HepG2 (cell line): ENCODE data around the gene CCL27. TPM values are rescaled to one million over a fixed set of nuclear protein-coding genes. Genes with fewer than 3 reads are reported as not detected.
A peak's percentile ranks its signal among the peaks of the same experiment; 100 is the strongest.

Experiments
- ATAD3A ChIP-seq: sonication (generic); formaldehyde crosslinking; IDR thresholded peaks from 2 replicates; pipeline ENCODE4 v1.4.0; 2020; ENCODE audit warnings: missing genetic modification reagents
- ATF5 ChIP-seq: sonication (generic); formaldehyde crosslinking; IDR thresholded peaks from 2 replicates; pipeline ENCODE4 v1.4.0; 2020; ENCODE audit warnings: mild to moderate bottlenecking, low read depth, missing genetic modification reagents
- CREM ChIP-seq, 2 experiments: sonication (generic) in 1 of 2; formaldehyde crosslinking in 1 of 2; IDR thresholded peaks; 2 replicates each; pipeline versions ENCODE4 v1.4.0 to v1.6.1; 2016 to 2020; ENCODE audit warnings: antibody characterized with exemption in 1 of 2, mild to moderate bottlenecking in 1 of 2, missing genetic modification reagents in 1 of 2
- ELF4 ChIP-seq: sonication (generic); formaldehyde crosslinking; IDR thresholded peaks from 2 replicates; pipeline ENCODE4 v1.5.0; 2020; ENCODE audit warnings: missing genetic modification reagents, mild to moderate bottlenecking, moderate library complexity, borderline replicate concordance
- IRX3 ChIP-seq: sonication (generic); formaldehyde crosslinking; IDR thresholded peaks from 2 replicates; pipeline ENCODE4 v1.8.1; 2023; ENCODE audit warnings: mild to moderate bottlenecking, low read depth, missing genetic modification reagents, borderline replicate concordance
- MED13 ChIP-seq: sonication (generic); formaldehyde crosslinking; IDR thresholded peaks from 2 replicates; pipeline ENCODE4 v1.5.0; 2020; ENCODE audit warnings: missing genetic modification reagents
- MXD4 ChIP-seq: IDR thresholded peaks from 2 replicates; pipeline ENCODE4 v1.6.1; 2016; ENCODE audit warnings: mild to moderate bottlenecking, missing biosample characterization, missing genetic modification reagents
- NFRKB ChIP-seq: fragments of 450-650 bp; IDR thresholded peaks from 2 replicates; pipeline ENCODE4 v1.6.1; 2017
- RAD51 ChIP-seq: fragments of 450-650 bp; IDR thresholded peaks from 2 replicates; pipeline ENCODE4 v1.6.1; 2016; ENCODE audit warnings: borderline replicate concordance
- TERF1 ChIP-seq: sonication (generic); formaldehyde crosslinking; IDR thresholded peaks from 2 replicates; pipeline ENCODE4 v1.8.0; 2022; ENCODE audit warnings: mild to moderate bottlenecking, missing genetic modification reagents, moderate library complexity
- ZBED4 ChIP-seq: sonication (generic); formaldehyde crosslinking; IDR thresholded peaks from 2 replicates; pipeline ENCODE4 v1.4.0; 2020; ENCODE audit warnings: missing genetic modification reagents, borderline replicate concordance
- ZHX2 ChIP-seq, 2 experiments: sonication (generic) in 1 of 2; formaldehyde crosslinking in 1 of 2; IDR thresholded peaks; 2 replicates each; pipeline versions ENCODE4 v1.6.1 to v1.9.0; 2014 to 2022; ENCODE audit warnings: antibody characterized with exemption in 1 of 2, borderline replicate concordance in 1 of 2, inconsistent platforms in 1 of 2, low read depth in 1 of 2, missing genetic modification reagents in 1 of 2
- ZNF547 ChIP-seq: sonication (generic); formaldehyde crosslinking; IDR thresholded peaks from 2 replicates; pipeline ENCODE4 v1.5.1; 2020; ENCODE audit warnings: mild to moderate bottlenecking, missing genetic modification reagents
- ZNF7 ChIP-seq: IDR thresholded peaks from 2 replicates; pipeline ENCODE4 v1.6.1; 2016; ENCODE audit warnings: missing biosample characterization, missing genetic modification reagents
- ZNF740 ChIP-seq: sonication (generic); formaldehyde crosslinking; IDR thresholded peaks from 2 replicates; pipeline ENCODE4 v1.4.0; 2020; ENCODE audit warnings: missing genetic modification reagents
- ZSCAN9 ChIP-seq: IDR thresholded peaks from 2 replicates; pipeline ENCODE4 v1.6.1; 2016; ENCODE audit warnings: borderline replicate concordance
- polyA plus RNA-seq, 8 experiments: library from polyadenylated mRNA; depleted of rRNA in 3 of 8; stranded (reverse) in 7 of 8; unstranded in 1 of 8; fragments of >200 nt; fragmentation: Illumina TruSeq in 4 of 8; extraction: Trizol in 4 of 8; gene quantifications; 2 replicates each; pipeline versions ENCODE4 v1.2.1 to v1.2.3, GENCODE V29; 2011 to 2016; ENCODE audit warnings: low read depth in 4 of 8, missing spikeins in 1 of 8, mixed read lengths in 1 of 8; ENCODE audit not compliant: insufficient read depth in 1 of 8
- total RNA-seq, 5 experiments: library from RNA; depleted of rRNA; stranded (reverse); fragments of >200 nt; fragmentation: Illumina TruSeq; extraction: Trizol; gene quantifications; 2 replicates each; pipeline ENCODE4 v1.2.3, GENCODE V29; 2016; ENCODE audit warnings: low read depth in 1 of 5

CCL27 gene
- total and polyA plus RNA-seq, 2 of the 13 experiments (the other 11 are each of a cell fraction or from before 2014, with no cell fraction given), result not detected

GRCh38 chr9:34646211-34647083, 16.0 kb downstream of the CCL27 start, which contains the start of gene GALT (continued):
- TF ChIP-seq ELF4 (CRISPR knock-in tag), result no peak
- no peak; the same call in 1 of the 2 replicates for TF ChIP-seq ZSCAN9
- TF ChIP-seq RAD51, result peak; percentile 89
- no peak for TF ChIP-seq ZNF7 (CRISPR knock-in tag)
- TF ChIP-seq MXD4 (CRISPR knock-in tag), result peak; percentile 77; the same call in 1 of the 2 replicates
- no peak for TF ChIP-seq ZHX2 (IDR thresholded peaks at IDR 0.05; ENCODE audit: low read depth)
- TF ChIP-seq ZHX2 (CRISPR knock-in tag; IDR thresholded peaks at IDR 0.05; ENCODE audit: borderline replicate concordance), result no peak
- no peak for TF ChIP-seq ZNF740 (CRISPR knock-in tag)
- peak; percentile 82 for TF ChIP-seq ZNF547 (CRISPR knock-in tag)
- peak; percentile 70; the same call in 1 of the 2 replicates for TF ChIP-seq ZBED4 (CRISPR knock-in tag)
- TF ChIP-seq TERF1 (CRISPR knock-in tag), result no peak
- no peak for TF ChIP-seq NFRKB
- TF ChIP-seq IRX3 (CRISPR knock-in tag), result no peak
- no peak for TF ChIP-seq ATF5 (CRISPR knock-in tag)
- peak; percentile 53; the same call in 1 of the 2 replicates for TF ChIP-seq CREM (IDR thresholded peaks at IDR 0.05)
- TF ChIP-seq CREM (CRISPR knock-in tag; IDR thresholded peaks at IDR 0.05), result no peak
- no peak for TF ChIP-seq ATAD3A (CRISPR knock-in tag)
- no peak for TF ChIP-seq MED13 (CRISPR knock-in tag)
